ENCODE measurements around the gene FEM1A.

The FEM1A gene

DNA sequence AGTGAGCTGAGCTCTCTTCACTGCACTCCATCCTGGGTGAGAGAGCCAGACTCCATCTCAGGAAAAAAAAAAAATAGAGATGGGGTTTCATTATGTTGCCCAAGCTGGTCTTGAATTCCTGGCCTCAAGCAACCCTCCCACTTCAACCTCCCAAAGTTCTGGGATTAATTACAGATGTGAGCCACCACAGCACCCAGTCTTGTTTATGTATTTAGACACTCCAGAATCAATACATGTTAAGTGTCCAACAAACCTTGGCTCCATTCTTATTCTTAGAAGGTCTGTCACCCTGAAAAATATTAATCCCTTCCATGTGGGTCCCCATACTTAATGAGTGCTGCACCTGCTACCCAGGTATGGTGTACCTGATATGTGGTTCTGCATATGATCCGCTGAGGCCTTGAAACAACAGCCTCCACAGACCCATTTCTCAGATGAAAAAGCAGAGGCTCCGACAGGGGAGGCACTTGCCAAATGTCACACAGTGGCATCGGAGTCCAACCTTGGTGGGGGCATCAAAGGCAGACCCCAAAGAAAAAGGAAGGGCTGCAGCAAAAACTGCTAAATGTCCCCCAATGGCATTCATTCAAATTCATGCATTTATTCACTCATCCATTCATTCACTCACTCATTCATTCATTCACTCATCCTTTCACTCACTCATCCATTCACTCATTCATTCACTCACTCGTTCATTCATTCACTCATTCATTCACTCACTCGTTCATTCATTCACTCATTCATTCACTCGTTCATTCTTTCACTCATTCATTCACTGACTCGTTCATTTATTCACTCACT, 23.3 kb downstream of the FEM1A start:
- H3K36me3 ChIP-seq: peaks cover 35% of the 10 kb centered on the region
- TF ChIP-seq, protein P1, sequence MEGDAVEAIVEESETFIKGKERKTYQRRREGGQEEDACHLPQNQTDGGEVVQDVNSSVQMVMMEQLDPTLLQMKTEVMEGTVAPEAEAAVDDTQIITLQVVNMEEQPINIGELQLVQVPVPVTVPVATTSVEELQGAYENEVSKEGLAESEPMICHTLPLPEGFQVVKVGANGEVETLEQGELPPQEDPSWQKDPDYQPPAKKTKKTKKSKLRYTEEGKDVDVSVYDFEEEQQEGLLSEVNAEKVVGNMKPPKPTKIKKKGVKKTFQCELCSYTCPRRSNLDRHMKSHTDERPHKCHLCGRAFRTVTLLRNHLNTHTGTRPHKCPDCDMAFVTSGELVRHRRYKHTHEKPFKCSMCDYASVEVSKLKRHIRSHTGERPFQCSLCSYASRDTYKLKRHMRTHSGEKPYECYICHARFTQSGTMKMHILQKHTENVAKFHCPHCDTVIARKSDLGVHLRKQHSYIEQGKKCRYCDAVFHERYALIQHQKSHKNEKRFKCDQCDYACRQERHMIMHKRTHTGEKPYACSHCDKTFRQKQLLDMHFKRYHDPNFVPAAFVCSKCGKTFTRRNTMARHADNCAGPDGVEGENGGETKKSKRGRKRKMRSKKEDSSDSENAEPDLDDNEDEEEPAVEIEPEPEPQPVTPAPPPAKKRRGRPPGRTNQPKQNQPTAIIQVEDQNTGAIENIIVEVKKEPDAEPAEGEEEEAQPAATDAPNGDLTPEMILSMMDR (IDR thresholded peaks at IDR 0.05): no peak
- no peak overlapping the region for H3K4me3 ChIP-seq (ENCODE audit: low read depth in 1 of 2, low read length in 1 of 2)
- no peak overlapping the region for H3K27ac ChIP-seq
- H3K9me3 ChIP-seq: no peaks in the 10 kb centered on the region
- peaks cover 11 to 14% of the 10 kb centered on the region in 2 experiments for H3K4me1 ChIP-seq (ENCODE audit: control insufficient read depth in 1 of 2, insufficient read depth in 1 of 2, low read depth in 1 of 2, low read length in 1 of 2)
- H3K27me3 ChIP-seq: no peaks in the 10 kb centered on the region

DNA sequence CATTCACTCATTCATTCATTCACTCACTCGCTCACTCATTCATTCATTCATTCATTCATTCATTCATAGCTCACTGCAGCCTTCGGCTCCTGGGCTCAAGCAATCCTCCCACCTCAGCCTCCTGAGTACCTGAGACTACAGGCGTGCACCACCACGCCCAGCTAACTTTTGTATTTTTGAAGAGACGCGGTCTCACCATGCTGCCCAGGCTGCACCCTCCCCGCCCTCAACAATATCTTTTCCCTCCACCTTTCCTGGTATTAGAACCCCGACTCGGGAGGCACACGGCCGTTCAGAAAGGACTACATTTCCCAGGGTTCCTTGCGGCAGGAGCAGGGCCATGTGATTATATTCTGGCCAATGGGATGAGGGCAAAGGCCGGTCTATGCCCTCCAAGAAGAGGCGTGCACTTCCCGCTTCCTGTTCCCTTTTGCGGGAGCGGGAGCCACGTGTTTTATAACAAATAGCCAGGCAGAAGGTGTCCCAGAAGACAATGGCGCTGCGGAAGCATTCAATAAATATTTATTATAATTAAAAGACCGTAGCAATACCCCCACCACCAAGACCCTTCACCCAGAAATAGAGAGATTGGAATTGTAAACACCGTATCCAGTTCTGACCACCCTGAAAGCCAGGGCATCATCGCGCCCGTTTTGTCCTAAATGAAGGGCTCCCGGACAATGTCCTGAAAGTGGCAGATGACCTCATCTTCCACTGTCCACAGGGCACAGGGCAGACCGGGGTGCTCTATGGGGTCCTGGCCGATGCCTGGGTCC, 24.1 kb downstream of the FEM1A start:
- H3K27me3 ChIP-seq: no peaks in the 10 kb centered on the region
- H3K4me3 ChIP-seq (ENCODE audit: low read depth in 1 of 2, low read length in 1 of 2): no peak overlapping the region
- no peaks in the 10 kb centered on the region for H3K9me3 ChIP-seq
- TF ChIP-seq, protein P1 (IDR thresholded peaks at IDR 0.05): no peak
- H3K27ac ChIP-seq: no peak overlapping the region
- H3K4me1 ChIP-seq (ENCODE audit: control insufficient read depth in 1 of 2, insufficient read depth in 1 of 2, low read depth in 1 of 2, low read length in 1 of 2): peaks cover 10 to 12% of the 10 kb centered on the region in 2 experiments
- peaks cover 36% of the 10 kb centered on the region for H3K36me3 ChIP-seq

DNA sequence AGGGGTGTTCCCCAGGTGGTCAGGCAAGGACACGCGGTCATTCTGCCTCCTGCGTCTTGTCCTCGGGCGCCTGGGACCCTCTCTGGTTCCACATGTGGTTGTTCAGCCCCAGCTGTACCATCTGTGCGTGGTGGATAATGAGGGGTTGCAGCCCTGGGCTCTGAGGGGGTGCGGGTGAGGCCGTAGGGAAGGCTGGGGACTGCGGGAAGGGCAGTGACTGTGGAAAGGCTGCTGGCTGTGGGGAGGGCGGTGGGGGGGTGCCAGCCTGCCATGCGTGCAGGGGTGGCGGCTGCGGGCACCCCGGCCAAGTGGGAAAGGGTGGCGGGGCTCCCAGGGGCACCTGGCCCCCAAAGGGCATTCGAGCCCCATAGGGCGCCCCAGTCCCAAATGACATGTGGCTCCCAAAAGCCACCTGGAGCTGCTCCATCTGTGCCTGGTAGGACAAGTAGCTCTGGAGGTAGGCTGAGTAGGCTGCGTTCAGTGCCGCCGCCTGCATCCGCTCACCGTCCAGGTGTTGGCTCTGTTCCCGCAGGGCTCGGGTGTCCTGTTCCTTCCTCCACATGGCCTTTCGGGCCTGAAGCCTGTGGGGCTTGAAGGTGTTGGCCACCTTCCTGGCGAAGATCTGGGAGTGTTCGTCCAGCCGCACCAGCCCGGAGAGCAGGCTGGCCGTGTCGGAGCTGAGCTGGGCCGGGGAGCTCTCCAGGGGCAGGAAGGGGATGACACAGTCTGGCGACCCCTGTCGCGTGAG, 24.8 kb downstream of the FEM1A start:
- Histone ChIP-seq H3K36me3 (peaks cover 36% of the 10 kb centered on the region), H3K27ac (no peak overlapping the region), H3K4me3 (ENCODE audit: low read depth in 1 of 2, low read length in 1 of 2) (no peak overlapping the region)

GRCh38 chr19:4816950-4817278, 25.4 kb downstream of the FEM1A start:
- H3K4me1 ChIP-seq (ENCODE audit: control insufficient read depth in 1 of 2, insufficient read depth in 1 of 2, low read depth in 1 of 2, low read length in 1 of 2): peaks cover 9 to 10% of the 10 kb centered on the region in 2 experiments
- peaks cover 36% of the 10 kb centered on the region for H3K36me3 ChIP-seq
- no peak overlapping the region for H3K27ac ChIP-seq
- H3K4me3 ChIP-seq (ENCODE audit: low read depth in 1 of 2, low read length in 1 of 2): no peak overlapping the region
- H3K27me3 ChIP-seq: no peaks in the 10 kb centered on the region
- no peaks in the 10 kb centered on the region for H3K9me3 ChIP-seq
- TF ChIP-seq, protein P1 (IDR thresholded peaks at IDR 0.05): no peak

More for the DNA sequence above, 24.8 kb downstream of the FEM1A start:
- H3K27me3 ChIP-seq: no peaks in the 10 kb centered on the region
- H3K9me3 ChIP-seq: no peaks in the 10 kb centered on the region
- peaks cover 9 to 10% of the 10 kb centered on the region in 2 experiments for H3K4me1 ChIP-seq (ENCODE audit: control insufficient read depth in 1 of 2, insufficient read depth in 1 of 2, low read depth in 1 of 2, low read length in 1 of 2)
- TF ChIP-seq, protein P1 (IDR thresholded peaks at IDR 0.05): no peak

- peaks cover 36% of the 10 kb centered on the region for H3K36me3 ChIP-seq
Measured at GRCh38 chr19:4817467-4818277, 26.1 kb downstream of the FEM1A start.

More at GRCh38 chr19:4817467-4818277, 26.1 kb downstream of the FEM1A start:
- Histone ChIP-seq H3K9me3 (no peaks in the 10 kb centered on the region), H3K27me3 (no peaks in the 10 kb centered on the region), H3K4me1 (ENCODE audit: control insufficient read depth in 1 of 2, insufficient read depth in 1 of 2, low read depth in 1 of 2, low read length in 1 of 2) (peaks cover 9 to 10% of the 10 kb centered on the region in 2 experiments), H3K27ac (no peak overlapping the region), H3K4me3 (ENCODE audit: low read depth in 1 of 2, low read length in 1 of 2) (no peak overlapping the region)
- TF ChIP-seq, protein P1 (IDR thresholded peaks at IDR 0.05): no peak
